NCI-H1436 treated with DMSO at 0.1 percent for 48 hours (cell line): Measurements from ENCODE around the gene PROSER2.

Source experiments
- DNase-seq: peaks from one replicate; lab custom pipeline; 2025; lab: John Stamatoyannopoulos, UW

The PROSER2 gene

DNA sequence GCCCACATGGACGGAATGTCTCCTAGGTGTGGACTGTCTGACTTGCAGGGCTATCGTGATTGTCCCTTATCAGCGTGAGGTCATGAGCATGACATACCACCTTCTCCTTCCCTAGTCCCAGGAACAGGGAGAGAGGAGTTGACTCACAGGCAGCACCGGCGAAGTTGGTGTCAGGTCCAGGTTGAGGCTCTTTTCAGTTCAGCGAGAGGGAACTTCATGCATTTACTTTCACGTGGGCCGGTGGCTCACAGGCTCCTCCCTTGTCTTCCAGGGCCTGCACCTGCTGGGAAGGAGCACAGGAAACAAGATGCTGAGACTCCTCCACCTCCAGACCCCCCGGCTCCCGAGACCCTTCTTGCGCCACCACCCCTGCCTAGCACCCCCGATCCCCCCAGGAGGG lies 46.1 kb downstream of the PROSER2 start:
- DNase-seq = no peak

DNA sequence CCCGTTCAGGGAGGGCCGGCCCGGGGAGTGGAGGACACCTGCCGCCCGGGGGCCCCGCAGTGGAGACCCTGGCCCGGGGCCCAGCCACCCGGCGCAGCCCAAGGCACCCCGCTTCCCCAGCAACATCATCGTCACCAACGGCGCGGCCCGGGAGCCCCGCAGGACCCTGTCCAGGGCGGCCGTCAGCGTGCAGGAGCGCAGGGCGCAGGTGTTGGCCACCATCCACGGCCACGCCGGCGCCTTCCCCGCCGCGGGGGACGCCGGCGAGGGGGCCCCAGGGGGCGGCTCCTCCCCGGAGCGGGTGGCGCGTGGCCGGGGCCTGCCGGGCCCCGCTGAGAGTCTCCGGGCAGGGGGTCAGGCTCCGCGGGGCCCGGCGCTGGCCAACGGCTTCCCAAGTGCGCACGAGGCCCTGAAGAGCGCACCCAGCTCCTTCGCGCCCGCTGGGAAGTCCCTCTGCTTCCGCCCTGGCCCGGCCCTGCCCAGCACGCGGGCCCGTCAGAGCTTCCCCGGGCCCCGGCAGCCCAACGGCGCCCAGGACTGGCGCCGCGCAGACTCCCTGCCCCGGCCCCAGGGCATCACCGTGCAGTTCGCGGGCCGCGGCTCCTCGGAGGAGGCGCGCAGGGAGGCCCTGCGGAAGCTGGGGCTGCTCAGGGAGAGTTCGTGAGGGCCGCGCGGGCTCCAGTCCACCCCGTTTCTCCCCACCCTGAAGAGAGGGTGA lies 46.7 kb downstream of the PROSER2 start:
- no peak for DNase-seq

DNA sequence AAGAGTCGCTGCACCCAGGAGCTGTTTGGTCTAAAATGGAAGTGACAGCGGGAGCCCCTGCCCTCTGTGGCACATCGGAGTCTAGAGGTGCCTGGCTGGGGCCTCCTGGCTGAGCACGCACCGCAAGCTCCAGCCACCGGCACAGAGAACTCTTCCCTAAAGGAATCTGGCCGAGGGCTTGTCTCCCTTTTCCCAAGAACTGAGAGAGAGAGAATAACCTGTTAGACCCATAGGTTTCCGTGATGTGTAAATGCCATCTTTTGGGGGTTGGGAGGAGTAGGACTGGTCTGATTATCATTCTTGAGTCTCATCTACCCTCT lies 47.3 kb downstream of the PROSER2 start:
- no peak for DNase-seq

DNA sequence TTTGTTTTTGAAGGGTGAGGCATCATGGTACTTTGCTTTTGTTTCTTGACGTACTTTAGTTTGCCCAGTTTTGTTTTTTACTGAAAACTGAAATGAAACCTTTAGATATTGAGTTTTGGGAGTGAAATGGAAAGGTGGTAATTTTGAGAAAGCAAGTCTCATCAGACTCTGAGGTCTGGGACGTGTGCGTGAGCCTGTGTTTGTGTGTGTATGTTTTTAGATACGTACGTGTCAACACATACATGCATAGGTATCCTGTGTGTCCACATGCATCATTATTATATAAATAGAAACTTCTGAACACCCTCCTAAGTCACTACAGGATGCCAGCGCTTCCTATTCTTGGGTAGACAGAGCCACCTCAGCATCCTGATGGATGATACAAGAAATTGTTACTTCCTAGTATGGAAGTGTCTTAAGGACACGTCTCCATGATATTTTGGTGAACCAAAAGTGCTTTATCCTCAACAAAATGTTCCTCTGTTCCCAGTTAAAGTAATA lies 47.8 kb downstream of the PROSER2 start:
- DNase-seq = no peak

DNA sequence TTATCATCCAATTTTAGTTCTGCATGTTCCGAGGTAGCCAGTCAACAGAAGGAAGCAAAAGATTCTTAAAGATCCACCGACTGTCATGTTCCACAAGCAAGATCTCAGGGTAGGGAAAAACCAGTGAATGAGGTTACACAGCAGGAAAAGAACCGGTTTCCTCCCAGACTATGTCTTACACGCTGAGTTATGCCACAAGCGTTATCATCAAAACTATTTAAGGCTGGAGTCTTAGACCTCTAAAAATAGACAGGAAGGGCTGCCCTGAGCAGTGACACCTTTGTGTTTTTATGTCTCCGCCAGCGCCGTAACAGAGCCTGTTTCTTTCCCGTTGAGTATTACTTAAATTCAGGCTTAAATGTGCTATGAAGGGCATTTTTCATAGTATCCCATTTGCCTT lies 48.3 kb downstream of the PROSER2 start:
- DNase-seq = no peak

DNA sequence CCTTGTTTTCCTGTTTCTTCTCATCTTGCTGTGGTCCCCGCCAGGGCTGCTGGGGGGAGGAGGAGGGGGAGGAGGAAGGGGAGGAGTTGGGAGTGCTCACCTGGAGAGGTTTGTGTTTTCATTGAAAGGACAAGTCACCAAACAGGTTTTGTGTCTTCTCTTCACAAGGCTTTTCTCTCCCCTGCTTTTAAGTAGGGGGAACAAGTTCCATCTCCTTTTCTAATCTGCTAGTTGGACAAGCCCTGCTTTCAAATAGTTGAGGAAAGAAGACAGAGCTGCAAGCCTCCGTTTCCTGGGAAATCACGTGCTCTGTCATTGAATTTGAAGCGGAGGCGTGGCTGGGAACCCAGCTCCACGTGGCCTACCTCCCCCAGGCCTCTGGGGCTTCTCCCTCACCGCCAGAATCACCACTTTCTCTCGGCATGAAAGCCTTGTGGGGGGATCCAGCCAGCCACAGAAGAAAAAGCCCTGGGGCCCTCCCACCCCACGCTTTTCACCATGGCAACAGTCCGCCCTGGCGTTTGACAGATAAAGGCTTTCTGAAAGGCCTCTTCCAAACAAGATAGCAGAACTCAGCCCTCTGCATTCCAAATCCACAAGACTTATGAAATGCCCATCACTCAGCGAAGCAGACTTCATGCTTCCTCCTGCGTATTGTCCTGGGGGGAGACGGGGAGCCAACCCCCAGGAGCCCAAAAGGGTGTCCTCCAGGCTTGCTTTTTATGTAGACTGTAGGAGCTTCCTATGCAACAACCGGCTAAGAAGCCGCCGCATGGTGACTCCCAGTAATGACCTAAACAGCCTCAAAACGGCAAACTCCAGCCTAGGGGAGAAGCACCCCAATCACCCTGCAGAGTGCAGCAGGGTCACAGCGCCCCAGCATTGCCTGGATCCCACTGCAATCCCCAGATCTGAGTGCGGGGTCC lies 51.7 kb downstream of the PROSER2 start:
- DNase-seq = no peak

DNA sequence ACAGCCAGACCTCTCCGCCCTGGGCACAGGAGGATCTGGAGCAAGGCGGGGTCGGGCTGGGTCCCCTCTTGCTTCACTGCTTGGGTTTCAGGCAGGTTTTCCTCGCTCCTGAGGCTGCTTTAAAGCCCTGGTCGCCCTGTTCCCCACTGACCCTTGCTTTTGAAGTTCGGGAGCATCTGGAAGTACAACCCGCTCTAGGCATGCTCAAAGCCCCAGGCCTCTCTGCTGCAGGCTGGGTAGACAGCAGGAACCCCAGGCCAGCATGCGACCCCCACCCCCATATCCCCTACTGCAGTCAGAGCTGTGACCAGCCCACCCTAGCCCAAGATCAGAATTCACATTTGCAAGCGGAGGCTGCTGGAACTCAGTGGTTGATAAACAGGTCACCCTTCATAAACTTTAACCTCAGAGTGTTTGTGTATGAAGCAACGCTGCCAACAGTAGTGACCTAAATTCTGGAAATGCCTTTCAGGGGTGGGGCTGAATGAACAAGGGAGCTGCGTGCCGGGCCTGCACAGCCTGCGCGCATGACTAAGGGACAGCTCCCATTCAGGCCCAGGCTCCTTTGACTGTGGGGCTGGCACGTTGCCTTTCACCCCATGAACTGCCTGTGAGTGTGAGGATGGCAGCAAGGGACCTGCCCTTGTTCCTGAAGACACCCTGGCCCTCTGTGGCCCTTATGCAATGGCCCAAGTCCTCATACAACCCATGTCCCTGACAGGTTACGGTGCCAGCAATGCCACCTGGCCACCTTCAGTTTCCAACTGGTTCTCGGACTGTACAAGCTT lies 52.5 kb downstream of the PROSER2 start:
- no peak for DNase-seq

DNA sequence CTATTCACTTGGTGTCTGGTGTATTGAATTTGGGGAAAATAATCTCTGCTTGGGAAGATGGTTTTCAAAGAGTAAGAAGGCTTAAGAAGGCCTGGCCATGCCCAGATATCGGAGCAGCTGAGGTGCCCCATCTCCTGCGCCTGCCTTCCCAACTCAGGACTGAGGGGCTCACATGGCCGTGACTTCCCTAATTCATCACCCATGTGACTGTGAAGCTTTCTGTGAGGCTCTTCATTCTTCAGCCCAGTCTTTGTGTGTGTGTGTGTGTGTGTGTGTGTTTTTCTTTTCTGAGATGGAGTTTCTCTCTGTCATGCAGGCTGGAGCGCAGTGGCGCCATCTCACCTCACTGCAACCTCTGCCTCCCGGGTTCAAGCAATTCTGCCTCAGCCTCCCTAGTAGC lies 53.2 kb downstream of the PROSER2 start:
- DNase-seq = no peak

DNA sequence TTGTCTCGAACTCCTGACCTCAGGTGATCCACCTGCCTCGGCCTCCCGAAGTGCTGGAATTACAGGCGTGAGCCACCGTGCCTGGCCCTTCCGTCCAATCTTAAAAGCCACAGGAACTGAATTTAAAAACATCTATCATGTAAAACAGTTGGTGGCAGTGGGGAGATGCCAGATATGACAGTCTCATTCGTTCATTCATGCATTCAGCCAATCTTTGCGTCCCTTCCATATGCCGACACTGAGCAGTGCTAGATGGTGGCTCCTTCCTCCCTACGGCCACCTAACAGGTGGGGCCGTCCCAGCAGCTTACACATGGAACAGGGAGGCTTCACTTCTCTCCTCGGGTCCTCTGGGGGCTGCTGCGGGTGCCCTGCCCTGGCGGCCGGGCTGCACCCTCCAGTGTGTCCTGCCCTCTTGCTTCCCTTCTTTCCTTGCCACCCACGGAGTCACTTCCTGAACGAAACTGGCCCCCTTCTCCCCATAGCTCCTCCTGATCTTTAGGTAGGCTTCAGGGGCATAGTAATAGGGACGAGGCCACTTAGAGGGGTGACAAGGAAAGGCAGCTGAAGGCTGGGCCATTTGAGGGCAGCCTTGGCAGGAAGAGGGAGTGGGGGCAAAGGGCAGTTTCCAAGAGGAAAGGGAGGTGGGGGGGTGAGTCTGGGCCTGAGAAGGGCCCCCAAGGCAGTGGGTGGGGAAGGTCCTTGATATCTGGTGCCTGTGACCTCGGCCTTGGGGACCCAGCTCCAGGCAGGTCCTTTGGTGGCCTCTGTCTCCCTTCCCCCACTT lies 53.8 kb downstream of the PROSER2 start:
- no peak for DNase-seq

DNA sequence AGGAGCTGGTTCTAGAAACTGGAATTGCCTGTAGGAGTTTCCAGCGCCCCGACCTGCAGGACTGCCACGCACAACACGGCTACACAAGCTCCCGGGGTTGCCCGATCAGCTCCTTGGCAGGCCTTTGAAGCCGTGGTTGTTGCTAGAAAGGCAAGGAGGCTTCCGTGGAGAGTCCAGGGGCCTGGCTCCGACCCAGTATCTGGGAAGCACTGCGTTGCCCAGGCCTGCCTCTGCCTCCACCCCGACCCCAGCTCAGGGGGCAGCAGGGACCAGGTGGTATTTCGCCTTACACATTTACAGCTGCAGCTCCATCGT lies 54.4 kb downstream of the PROSER2 start:
- no peak for DNase-seq

DNA sequence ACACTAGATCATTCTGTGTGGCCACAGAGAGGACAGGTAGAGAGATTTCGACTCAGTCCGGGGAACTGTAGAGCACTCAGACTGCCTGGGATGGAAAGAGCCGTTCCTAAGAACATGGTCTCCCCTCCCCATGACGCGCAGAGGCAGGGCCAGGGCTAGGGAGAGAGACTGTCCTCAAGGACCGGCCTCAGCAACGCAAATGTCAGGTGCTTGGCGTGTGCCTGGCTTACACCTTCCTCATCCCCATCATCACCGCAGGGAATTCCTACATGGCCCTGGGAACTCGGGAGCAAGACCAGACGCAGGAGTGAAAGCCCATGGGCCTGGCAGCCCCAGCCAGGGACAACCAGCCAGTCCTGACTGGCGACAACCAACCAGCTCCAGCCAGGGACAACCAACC lies 55.6 kb downstream of the PROSER2 start:
- no peak for DNase-seq

DNA sequence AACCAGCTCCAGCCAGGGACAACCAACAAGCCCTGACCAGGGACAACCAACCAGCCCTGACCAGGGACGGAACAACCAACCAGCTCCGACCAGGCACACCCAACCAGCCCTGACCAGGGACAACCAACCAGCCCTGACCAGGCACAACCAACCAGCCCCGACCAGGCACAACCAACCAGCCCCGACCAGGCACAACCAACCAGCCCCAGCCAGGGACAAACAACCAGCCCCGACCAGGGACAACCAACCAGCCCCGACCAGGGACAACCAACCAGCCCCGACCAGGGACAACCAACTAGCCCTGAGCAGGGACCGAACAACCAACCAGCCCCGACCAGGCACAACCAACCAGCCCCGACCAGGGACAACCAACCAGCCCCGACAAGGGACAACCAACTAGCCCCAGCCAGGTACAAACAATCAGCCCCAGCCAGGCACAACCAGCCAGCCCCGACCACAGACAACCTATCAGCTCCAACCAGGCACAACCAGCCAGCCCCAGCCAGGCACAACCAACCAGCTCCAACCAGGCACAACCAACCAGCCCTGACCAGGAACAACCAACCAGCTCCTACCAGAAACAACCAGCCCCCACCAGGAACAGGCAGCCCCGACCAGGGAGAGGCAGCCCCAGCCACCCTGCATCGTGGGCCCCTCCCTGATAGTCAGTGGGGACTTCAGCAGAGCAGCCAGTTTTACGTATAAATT lies 56.4 kb downstream of the PROSER2 start:
- no peak for DNase-seq

DNA sequence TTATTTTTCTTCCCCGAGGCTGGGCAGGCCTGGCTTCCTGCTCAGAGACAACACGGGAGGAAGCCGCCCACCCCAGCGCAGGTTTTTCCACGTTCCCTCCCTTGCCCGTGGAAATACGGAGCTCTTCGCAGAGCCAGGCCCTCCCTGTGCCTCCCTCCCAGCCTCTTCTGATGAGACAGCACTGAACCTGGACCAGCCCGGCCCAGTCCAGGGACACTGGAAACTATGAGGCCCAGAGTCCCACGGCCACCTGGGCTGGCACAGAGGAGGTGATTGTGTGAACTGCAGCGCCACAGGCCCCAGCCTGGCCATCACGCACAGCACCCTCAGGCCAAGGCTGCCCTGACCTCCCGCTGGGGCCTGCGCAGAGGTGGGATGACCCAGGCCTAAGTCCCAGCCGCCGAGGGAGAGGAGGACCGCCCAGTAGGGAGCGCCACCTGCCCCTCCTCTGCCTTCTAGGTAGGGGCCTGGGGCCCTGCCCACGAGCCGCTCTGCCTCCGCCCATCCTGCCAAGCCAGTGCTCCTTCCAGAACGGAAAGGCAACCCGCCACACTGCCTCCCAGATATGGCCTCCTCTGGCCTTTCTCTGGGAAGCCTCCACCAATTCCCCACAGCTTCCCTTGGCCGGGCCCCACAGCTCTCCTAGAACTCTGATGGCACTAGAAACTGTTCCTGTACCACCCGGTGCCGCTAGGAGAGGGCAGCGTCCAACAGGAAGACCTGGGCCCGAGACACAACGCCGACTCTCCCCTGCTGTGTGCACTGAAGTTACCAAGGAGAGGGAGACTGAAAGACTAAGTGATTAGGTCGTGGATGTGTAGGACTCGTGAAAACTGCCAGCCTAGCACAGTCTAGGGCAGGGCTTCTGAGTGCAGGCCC lies 57.2 kb downstream of the PROSER2 start:
- no peak for DNase-seq

DNA sequence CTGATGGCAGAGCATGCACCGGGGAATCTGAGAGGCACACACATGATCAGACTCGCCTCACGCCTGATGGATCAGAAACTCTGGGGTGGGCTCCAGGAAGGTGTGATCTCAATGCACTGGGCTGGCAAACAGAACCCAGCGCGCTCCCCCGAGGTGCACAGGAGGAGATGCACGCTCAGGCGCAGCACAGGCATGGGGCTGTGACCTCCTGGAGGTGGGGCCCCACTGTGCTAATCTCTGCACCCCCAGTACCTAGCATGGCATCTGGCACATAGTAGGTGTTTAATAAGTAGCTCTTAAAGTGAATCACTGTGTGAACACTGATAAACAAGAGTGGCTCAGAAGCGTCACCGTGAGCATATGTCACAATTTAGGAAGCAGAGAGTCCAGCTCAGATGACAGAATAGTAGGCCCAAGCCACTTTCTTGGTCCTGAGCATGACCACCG lies 57.9 kb downstream of the PROSER2 start:
- no peak for DNase-seq

DNA sequence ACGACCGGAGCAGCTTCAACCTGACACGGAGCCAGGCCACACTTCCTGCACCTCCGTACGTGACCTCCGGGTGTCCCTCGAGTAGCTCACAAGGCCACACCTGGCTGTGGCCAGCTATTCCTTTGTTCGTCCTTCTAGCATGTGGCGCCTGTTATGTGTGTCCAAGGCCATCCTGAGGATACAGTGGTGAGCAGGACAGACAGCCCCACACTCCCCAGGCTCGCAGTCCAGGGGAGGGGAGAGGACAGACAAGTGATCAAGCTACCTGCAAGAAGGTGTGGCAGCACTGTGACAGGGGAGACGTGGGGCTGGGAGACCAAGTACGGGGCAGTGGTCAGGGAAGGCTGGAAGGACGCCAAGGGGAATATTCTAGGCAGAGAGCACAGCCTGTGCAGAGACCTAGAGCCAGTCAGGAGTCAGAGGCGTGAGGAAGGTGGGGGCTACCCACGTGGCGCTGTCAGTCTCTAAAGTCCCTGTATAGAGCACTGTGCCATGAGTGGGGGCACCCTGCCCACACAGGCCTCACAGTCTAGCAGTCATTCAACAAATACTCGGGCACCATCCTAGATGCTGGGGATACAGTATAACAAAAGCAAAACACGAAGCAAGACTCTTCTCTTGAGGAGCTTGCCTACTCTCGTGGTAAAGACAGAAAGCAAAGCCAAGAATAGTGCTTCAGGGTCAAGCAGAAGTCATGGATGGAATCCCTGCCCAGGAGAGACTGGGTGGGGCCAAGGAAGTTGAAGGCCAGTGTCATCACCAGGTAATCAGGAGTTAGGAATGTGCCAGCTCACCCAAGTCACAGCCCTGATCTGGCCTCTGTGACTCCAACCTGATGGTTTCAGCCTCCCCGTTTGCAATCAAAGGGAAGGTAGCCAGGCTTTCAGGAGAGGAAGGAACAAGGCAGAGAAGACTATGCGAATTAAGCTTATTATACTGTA lies 58.6 kb downstream of the PROSER2 start:
- DNase-seq = no peak

DNA sequence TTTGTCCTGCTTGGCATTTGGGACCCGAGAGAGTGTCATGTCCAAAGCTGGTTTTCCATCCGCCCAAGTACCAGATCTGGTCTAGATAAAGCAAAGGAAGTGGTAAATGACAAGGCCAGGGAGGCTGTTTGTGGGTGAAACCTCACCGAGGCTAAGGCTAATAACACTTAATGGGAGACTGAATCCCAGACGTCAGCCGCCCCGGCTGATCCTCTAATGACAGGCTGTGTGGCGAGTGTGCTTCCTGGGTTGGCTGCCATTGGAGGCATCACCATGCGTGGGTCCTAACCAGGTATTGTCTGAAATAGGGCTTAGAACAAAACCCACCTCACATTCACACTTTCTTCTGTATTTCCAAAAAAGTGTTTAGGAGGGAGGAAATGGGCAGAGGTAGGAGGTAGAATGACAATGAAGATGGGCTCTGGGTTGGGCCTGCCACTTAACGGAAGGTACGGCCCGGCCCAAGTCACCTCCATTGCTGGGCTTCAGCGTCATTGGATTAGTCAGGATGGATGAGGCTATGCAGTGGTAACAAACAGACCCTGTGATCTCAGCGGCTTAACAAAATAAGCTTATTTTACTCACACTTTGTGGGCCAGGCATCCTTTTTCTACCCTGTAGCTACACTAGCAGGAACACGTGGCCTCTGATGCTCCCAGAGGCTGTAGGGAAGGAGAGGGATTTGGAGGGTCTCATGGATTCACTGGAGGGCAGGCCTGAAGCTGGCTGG lies 59.7 kb downstream of the PROSER2 start:
- DNase-seq = no peak

DNA sequence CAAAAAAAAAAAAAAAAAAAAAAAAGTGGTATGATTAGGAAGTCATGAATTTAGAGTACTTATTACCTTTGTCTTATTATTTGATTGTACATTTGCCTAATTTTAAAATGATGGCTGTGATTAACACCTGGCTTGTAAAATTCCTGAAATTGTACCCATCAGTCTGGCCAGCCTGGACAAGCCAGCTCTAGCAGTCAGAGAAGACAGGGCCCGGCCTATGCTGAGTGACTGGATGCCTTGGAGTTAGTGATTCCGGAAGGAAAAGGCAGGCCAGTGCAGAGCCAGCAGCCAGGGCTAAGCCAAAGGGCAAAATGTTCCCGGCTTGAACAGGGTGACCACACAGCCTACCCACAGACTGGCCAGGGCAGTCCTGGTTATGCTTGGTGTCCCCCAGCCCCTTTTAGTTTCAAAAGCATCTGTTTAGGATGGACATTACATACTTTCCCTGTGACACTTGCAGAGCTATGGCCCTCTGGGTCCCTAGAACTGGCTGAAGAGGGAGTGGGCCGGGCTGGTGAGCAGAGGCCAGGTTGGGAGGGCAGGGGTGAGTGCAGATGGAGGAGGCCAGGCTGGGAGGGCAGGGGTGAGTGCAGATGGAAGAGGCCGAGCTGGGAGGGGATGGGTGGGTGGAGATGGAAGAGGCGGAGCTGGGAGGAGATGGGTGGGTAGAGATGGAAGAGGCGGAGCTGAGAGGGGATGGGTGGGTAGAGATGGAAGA lies 61.7 kb downstream of the PROSER2 start:
- DNase-seq = no peak
